NCI-H1092 treated with DMSO at 0.1 percent for 48 hours (cell line): ENCODE data around the gene APBA2.
"Not testable (repeated sequence)": the region's sequence is repeated elsewhere in the genome, so short reads cannot be mapped to it uniquely, and the experiment has no call there.

ENCODE experiments used
- DNase-seq: peaks from one replicate; lab custom pipeline; 2025; lab: John Stamatoyannopoulos, UW

The APBA2 gene

DNA sequence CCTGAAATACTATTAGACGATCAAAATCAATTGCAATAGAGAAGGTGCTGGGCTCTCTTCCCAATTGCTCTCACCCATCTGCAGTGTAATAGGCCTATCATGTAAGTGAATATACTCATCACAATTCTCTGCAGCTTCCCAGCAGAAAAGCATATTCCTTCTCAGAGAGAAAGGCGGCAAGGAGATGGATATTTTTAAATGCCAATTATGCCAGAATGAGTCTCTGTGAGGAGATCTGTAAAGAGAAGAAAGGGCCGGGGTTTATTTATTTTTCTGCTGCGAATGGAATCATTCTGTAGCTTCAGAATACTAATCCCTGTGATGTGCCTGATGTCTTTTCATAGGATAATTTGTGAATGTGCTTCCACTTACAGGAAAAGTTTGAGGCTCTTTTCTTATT is 112.0 kb downstream of the APBA2 start:
- DNase-seq: no peak

DNA sequence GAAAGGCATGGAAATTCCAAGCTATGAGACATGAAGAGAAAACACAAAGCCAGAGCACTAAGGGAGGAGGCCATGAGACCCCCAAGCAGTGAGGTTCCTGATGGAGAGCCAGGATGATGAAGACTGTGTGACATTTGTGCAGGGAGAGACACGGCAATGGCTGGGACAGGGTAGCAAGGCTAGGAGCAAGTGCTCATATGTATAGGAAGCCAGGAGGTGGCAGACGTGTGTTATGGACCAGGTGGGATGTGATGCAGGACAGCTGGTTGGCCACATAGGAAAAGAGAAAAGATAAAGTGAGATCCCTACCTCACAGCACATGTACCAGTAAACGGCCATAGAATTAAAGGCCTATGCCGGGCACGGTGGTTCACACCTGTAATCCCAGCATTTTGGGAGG is 112.7 kb downstream of the APBA2 start:
- DNase-seq: no peak

DNA sequence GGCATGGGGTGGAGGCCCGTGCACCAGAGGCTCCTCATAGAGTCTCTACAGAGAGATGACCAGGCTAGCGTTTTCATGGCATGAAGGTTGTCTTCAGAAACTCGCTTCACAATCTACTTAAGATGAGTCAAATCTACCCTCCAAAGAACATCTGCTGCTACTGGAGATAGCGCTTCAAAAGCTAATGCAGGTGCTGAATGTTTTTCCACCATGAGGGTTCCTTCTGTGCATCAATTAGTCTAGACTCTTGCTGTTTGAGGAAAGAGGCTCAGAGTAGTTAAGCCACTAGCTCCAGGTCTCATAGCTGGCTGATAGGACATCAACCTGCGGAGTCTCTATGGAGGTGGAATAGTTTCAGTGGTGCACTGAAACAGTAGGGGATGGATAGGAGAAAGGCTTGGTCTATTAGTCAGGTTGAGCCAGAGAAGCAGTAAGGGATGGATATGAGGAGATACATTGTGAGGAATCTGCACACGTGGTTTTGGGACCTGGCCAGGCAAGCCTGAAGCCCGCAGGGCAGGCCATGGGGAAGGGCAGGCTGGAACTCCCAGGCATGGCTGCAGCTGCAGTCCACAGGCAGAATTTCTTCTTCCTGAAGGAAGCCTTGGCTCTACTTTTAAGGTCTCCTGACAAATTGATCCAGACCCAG is 117.5 kb downstream of the APBA2 start:
- no peak for DNase-seq

DNA sequence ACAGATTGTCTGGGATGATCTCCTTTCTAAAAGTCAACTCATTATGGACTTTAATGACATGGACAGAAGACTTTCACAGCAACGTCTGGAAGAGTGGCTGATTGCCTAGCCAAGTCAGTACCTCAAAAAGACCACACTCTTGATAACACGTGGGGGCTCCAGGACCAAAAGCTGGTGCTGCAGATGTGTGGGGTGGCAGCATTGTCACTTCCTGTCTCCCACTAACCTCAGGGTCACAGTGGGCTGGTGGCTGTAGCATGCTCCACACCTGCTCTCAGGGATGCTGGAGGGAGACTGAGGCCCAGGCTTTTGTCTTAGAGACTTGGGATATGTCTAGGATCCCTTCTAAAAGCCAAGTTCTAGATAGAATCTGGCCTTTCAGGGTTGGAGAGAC is 118.1 kb downstream of the APBA2 start:
- DNase-seq: no peak

DNA sequence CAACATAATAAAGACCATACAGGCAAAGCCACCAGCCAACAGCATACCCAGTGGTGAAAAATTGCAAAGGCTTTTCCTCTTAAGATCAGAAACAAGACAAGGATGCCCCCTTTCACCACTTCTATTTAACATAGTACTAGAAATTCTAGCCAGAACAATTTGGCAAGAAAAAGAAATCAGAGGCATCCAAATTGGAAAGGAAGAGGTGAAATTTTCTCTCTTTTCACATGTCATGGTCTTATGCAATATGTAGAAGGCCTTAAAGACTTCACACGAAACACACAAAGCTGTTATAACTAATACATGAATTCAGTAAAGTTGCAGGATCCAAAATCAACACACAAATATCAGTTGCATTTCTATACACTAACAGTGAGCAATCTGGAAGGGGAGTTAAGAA is 120.2 kb downstream of the APBA2 start:
- no peak for DNase-seq

DNA sequence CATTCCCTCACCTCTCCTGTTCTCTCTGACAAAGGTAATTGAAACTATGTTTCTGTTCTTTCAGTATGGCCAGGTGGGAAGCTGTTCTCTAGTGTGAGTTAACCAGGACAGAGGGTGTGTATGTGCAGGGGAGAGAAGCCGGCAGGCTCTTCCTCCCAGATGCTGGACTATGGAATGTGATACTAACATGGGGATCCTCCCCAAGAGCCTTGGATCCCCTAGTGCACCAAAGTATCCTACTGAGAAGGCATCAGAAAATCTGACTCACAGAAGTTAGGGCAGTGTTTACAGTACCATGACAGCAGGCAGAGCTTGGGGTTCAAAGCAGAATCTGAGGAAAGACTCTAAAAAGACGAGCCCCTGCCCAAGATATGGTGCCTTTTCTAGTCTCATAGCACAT is 123.1 kb downstream of the APBA2 start:
- no peak for DNase-seq

DNA sequence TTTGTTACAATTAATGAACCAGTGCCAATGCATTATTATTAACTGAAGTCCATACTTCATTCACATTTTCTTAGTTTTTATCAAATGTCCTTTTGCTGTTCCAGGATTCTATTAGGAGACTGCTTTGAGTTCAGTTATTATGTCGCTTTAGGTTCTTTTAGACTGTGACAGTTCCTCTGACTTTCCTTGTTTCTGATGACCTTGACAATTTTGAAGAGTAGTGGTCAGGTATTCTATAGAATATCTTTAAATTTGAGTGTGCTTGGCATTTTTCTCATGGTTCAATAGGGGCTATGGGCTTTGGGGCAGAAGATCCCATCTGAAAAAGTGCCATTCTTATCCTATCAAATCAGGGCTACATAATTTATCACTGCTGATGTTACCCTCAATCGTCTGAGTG is 126.3 kb downstream of the APBA2 start:
- DNase-seq: no peak

DNA sequence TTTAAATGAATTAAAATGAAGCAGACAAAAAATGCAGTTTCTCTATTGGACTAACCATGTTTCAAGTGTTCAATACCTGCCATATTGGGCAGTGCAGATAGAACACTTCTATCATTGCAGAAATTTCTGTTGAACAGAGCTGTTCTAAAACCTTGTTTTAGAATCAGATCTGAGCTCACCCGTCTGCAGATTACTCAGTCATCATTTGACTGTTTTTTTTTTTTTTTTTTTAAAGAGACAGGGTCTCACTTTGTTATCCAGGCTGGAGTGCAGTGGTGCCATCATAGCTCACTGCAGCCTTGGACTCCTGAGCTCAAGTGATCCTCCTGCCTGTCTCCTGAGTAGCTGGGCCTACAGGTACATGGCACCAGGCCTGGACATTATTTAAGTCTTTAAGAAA is 128.7 kb downstream of the APBA2 start:
- no peak for DNase-seq

DNA sequence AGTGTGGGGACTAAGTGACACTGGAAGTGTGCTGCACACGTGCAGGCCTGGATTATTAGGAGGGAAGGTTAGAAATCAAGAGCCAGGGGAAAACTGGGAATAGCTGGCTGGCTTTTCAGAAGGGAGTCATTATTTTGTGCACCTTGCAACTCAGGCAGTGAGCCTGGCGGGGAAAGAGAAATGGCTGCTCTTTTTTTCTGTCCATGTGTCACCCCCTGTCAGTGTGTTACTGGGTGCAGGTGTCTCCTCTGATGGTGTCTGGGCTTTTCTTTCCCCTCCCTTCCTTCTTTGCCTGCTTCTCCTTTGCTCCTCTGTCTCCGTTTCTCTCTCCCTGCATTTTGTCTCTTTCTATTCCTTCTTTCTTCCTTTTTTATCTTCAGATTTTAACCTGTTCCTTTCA is 130.7 kb downstream of the APBA2 start:
- DNase-seq: no peak

DNA sequence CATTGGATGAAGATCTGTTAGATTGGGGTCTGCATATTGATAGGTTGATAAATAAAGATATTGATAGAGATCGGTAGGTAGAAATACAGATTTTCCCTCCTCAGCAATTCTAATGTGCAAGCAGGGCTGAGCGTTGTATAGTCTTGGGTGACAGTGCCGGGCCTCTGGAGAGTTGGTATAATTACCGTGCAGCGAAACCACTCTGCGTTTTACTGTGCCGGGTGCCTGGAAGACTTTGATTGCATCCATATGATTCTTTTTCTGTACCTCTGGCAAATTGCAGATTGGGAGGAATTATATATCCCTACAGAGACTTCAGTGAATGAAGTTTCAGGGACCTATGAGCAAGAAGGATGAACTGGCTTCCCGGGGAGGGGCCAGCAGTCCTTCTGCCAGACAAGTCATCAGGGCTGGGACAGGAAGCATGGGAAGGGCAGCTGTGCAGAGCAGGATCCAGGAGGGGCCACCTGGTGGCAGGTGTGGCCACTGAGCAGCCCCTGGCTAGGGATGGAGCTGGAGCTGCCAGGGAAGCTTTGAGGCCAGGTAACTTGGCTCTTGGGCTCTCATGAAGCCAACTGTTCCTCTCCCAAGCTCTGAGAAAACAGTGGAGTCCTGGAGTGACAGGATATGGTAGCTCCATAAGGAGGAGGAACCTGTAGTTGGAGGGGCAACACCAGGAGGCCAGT is 132.5 kb downstream of the APBA2 start:
- no peak for DNase-seq

DNA sequence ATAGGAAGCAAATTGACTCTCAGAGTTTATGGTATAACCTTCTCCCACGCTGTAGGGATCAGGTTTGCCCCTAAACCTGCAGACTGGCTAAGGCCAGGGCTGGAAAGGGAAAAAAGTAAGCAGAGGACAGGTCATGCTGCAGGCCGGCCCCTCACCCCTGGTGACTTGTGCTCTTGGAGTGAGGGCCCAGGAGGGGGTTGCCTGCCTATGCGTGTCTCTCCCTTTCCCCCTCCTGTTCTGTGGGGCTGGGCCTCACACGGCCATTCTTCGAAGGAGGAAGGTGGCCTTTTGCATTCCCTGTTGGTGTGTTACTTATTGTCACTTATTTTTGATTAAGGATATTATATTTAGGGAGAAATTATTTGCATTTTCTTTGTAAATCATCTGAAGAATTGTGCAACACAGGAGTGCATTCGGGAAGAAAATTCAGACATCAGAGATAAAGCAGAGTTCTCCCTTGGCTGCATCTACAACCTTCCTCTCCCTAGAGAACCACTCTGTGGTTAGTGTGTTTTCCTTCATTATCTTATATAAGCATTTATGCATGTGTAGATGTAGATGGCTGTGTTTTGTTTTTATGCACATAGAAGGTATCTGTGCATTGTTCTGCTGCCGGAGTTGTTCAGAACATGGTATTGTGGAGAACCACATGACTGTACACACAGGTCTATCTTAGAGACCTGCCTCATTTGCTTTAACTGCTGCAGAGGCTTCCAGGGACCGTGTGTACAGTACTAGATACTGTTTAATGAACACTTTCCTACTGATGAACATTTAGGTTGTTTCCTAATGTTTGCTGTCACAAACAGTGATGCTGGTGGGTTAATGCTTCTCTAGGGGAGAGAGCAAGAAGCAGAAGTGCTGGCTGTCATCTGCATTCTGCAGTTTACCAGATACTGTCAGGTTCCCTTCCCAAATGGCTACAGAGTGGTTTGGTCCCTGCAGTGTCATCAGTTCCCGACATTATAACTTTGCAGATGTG is 133.5 kb downstream of the APBA2 start:
- no peak for DNase-seq

DNA sequence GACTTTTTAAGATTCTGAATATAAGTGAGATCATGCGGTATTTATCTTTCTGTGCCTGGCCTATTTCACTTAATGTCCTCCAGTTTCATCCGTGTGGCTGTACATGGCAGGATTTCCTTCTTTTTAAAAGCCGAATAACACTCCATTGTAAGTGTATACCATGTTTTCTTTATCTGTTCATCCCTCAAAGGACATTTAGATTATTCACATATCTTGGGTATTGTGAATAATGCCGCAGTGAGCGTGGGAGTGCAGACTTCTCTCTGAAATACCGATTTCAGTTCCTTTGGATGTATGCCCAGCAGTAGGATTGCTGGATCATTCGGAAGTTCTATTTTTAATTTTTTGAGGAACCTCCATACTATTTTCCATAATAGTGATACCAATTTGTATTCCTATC is 136.1 kb downstream of the APBA2 start:
- DNase-seq: no peak

DNA sequence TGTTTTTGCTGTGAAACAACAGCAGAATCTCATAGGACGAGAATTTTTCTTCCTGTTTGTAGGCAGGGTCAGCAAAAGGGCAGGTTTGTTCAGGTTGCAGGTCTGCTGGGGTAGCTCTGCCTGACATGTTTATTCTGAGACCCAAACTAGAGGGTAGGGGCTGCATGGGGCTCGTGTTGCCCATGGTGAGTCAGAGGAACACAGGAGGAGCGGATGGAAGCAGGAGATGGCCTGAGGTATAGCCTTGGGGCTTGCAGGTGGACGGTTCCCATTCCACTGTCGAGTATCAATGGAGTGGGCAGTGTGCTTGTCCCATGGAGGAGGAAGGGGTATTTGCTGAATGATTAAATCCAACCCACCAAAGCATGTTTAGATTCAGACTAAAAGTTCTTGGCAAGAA is 138.9 kb downstream of the APBA2 start:
- no peak for DNase-seq

DNA sequence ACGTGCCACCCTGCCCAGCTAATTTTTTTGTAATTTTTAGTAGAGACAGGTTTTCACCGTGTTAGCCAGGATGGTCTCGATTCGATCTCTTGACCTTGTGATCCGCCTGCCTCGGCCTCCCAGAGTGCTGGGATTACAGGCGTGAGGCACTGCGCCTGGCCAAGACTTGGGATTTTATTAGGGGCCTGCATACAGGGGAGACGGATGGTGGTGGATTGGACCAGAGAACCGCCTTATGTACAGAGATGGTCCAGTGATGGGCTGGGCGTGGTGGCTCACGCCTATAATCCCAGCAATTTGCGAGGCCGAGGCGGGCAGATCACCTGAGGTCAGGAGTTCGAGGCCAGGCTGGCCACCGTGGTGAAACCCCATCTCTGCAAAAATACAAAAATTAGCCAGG is 139.6 kb downstream of the APBA2 start:
- DNase-seq: not testable (repeated sequence)

DNA sequence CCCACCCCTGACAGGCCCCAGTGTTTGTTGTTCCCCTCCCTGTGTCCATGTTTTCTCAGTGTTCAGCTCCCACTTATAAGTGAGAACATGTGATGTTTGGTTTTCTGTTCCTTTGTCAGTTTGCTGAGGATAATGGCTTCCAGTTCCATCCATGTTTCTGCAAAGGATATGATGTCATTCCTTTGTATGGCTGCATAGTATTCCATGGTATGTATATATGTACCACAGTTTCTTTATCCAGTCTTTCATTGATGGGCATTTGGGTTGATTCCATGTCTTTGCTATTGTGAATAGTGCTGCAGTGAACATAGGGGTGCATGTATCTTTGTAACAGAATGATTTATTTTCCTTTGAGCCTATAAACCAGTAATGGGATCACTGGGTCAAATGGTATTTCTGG is 142.4 kb downstream of the APBA2 start:
- DNase-seq: not testable (repeated sequence)

DNA sequence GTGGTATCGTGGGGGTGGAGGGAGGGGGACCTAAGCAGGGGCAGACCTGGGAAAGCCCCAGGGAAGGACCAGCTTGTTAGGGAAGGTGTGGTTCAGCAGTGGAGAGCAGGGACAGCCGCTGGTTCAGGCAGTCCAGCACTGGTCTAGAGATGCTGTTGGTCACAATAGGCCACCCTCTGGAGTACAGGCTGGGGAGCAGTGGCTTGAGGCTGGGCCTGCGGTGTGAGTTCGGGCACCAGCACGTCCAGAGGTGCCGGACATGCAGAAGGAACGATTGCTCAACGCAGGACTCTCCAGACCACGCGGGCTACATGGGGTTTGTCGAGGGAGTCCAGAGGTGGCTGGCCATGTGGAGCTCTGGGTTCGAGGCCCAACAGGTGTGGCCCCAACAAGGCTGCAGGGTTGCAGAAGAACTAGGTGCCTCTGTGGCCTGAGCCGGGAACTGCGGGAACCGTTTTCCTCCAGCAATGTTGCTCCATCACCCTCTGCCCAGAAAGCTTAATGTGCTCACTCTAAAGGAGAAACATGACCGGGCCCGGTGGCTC is 143.9 kb downstream of the APBA2 start:
- no peak for DNase-seq

DNA sequence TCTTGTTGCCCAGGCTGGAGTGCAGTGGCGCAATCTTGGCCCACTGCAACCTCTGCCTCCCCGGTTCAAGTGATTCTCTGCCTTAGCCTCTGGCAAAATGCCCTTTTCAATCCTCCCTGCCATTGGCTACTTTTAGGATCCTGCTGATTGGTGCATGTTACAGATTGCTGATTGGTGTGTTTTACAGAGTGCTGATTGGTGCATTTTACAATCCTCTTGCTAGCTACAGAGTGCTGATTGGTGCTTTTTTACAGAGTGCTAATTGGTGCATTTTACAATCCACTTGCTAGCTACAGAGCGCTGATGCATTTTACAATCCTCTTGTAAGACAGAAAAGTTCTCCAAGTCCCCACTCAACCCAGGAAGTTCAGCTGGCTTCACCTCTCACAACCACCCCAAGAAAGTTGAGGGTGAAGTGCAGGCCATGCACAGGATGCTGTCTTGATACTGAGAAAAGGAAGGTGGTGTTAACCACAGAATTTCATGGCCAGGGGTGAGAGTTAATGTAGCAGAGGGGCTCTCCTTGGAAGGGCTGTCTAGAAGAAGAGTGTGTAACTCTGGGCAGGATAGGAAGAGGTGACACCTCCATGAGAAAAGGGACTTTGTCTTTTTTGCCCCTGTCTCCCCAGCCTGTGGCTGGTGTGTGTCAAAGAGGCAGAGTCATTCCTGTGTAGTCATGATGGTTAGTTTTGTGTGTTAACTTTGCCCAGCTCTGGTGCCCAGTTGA is 145.9 kb downstream of the APBA2 start:
- DNase-seq: no peak

DNA sequence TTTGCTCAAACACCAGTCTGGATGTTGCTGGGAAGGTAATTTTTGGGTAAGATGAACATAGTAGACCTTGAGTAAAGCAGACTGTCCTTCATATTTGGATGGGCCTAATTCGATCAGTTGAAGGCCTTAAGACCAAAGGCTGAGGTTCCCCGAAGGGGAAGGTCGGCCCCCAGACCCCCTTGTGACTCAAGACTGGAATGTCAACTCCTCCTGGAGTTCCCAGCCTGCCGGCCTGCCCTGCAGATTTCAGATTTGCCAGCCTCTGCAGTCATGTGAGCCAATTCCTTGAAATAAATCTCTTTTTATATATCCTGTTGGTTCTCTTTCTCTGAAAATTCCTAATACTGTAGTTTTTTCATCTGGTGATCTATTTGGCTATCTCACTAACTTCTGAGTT is 146.5 kb downstream of the APBA2 start:
- no peak for DNase-seq

DNA sequence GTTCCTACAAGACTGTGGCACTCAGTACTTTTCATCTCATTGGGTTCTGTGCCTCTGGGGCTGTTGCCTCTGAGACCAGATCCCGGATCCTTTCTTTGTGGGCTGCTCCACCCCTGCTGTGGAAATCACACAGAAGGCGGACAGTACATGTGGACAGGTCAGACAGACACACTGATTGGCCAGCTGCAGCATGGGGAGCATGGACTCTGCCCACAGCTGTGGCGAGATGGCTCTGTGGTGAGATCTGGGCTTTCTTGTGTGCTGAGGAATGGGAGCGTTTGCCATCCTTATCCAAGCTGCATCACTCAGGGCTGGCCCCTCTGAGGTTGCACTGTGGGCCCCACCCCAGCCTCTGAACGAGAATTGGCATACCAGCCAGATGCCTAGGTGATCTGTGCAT is 147.0 kb downstream of the APBA2 start:
- DNase-seq: no peak

DNA sequence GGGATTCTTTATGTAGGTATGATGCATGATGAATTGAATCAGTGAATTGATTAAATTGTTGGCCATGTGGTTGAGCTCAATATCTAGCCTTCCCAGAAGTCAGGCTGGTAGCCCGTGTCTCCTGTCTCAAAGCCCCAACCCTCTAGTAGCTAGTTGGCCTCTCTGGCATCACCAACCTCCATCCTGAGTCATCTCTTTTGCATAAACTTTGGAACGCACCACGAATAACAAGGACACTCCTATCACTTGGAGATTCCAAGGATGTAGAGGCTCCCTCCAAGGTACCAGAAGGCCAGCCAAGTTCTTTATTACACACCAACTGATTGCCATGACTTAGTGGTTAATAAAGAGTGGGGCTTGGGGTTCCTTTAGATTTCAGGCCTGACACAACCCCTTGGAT is 148.4 kb downstream of the APBA2 start:
- no peak for DNase-seq

DNA sequence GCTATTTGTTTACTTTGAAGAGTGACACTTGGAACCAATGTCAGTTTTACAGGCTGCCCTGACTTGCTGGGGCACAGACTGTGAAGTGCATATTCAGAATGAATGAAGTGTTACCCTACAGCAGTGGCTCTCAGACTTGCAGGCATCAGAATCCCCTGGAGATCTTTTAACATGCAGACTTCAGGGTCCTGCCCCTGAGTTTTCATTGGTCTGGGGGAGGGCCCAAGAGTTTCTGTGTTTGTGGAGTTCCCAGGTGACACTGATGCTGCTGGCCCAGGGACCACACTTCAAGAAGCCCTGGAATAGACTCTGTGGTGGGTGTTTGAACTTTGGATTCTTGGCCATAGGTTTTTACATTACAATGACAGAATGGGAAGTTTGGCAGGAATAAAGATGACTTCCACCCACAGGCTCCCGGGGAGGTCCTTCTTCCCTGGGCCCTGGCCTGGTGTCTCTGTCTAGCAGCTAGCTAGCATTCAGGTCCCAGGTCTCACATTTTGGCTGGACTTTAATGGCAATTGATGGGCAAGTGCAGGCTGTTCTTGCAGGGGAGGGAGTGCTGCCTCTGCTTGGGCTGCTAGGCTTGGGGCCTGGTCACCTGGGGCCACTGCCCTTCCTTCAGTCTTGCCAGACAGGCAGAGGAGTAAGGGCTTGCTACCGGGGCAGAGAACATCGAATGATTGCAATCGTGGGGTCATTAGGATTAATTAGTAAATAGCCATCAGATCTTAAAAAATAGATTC is 149.0 kb downstream of the APBA2 start:
- no peak for DNase-seq
